ENCODE data around the gene ABI2. TPM values are rescaled to one million over a fixed set of nuclear protein-coding genes. Genes with fewer than 3 reads are reported as not detected.
"Not testable (repeated sequence)": the region's sequence is repeated elsewhere in the genome, so short reads cannot be mapped to it uniquely, and the experiment has no call there.

The ABI2 gene
- polyA plus RNA-seq, 1 of the 3 experiments (the other 2 are of a cell fraction): 51.5 TPM

- TF ChIP-seq, protein P1, sequence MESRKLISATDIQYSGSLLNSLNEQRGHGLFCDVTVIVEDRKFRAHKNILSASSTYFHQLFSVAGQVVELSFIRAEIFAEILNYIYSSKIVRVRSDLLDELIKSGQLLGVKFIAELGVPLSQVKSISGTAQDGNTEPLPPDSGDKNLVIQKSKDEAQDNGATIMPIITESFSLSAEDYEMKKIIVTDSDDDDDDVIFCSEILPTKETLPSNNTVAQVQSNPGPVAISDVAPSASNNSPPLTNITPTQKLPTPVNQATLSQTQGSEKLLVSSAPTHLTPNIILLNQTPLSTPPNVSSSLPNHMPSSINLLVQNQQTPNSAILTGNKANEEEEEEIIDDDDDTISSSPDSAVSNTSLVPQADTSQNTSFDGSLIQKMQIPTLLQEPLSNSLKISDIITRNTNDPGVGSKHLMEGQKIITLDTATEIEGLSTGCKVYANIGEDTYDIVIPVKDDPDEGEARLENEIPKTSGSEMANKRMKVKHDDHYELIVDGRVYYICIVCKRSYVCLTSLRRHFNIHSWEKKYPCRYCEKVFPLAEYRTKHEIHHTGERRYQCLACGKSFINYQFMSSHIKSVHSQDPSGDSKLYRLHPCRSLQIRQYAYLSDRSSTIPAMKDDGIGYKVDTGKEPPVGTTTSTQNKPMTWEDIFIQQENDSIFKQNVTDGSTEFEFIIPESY (IDR thresholded peaks at IDR 0.05; ENCODE audit: borderline replicate concordance, low read depth): no peak
- TF ChIP-seq TCF12 (IDR thresholded peaks at IDR 0.05) (peak; percentile 34), FOXJ3 (CRISPR knock-in tag; IDR thresholded peaks at IDR 0.05) (no peak)
Observed at GRCh38 chr2:203340791-203341487, 12.7 kb downstream of the ABI2 start (continued).

GRCh38 chr2:203341741-203342310, 13.6 kb downstream of the ABI2 start:
- no peaks in the 10 kb centered on the region for H3K9me3 ChIP-seq
- no peak overlapping the region for H3K4me3 ChIP-seq (ENCODE audit: low read depth in 2 of 2, low read length in 1 of 2)
- peaks cover 21% of the 10 kb centered on the region for H3F3A ChIP-seq (replicated peaks; ENCODE audit: insufficient read depth)
- 53% methylated on average over 2 of the region's 2 CpGs for WGBS (ENCODE audit: low lambda C conversion rate)
- CTCF ChIA-PET: no interaction called here
- no peaks in the 10 kb centered on the region for H3K27me3 ChIP-seq (ENCODE audit: insufficient read depth)
- H3K36me3 ChIP-seq (replicated peaks in 1 of 2; ENCODE audit: control insufficient read depth in 1 of 2, insufficient read depth in 2 of 2, low read length in 1 of 2): peaks cover 0 to 44% of the 10 kb centered on the region in 2 experiments
- H3K9me2 ChIP-seq: no peaks in the 10 kb centered on the region
- no peak overlapping the region for H3K9ac ChIP-seq
- H4K20me1 ChIP-seq (ENCODE audit: insufficient read depth): peaks cover 52% of the 10 kb centered on the region
- H3K27ac ChIP-seq (ENCODE audit: low read depth in 2 of 2, low read length in 1 of 2): peak overlapping the region in 1 of 2 experiments; percentile 47; a peak in 1 of 4 replicates
- H2AFZ ChIP-seq (ENCODE audit: low read depth): no peak overlapping the region
- peak overlapping the region; percentile 12; the same call in 1 of the 2 replicates for H3K4me2 ChIP-seq
- H3K79me2 ChIP-seq (ENCODE audit: insufficient read depth): peaks cover 98% of the 10 kb centered on the region
- POLR2A ChIA-PET: interaction anchor here (0.6 kb wide), 1 partner anchor 101 kb away, joined by 3 read pairs; no protein-coding TSS in a partner anchor
- TF ChIP-seq PBX3 (IDR thresholded peaks at IDR 0.05): no peak
- TF ChIP-seq POLR2AphosphoS5 (IDR thresholded peaks at IDR 0.05; ENCODE audit: low read depth, low read length): no peak
- no peak for TF ChIP-seq NRF1 (IDR thresholded peaks at IDR 0.05; ENCODE audit: low read depth, low read length)
- DNase-seq: no peak
- H3K4me1 ChIP-seq (ENCODE audit: control insufficient read depth in 1 of 2, insufficient read depth in 2 of 2, low read depth in 1 of 2, low read length in 1 of 2): peaks cover 0 to 16% of the 10 kb centered on the region in 2 experiments; a peak in 2 of 4 replicates

DNA sequence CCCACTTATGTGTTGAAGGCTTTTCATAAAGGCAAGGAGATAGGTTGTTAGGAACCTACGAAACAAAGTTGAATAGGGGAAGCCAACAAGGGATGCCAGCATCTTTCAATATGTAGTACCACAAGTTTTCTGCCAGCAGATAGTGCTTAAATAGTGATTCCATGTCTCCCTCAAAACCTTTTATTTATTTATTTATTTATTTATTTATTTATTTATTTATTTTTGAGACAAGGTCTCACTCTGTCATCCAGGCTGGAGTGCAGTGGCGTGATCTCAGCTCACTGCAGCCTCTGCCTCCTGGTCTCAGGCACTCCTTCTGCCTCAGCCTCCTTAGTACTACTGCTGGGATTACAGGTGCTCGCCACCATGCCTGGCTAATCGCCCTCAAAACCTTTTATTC, 14.2 kb downstream of the ABI2 start:
- DNase-seq; H3K27me3 ChIP-seq (ENCODE audit: insufficient read depth); H2AFZ ChIP-seq (ENCODE audit: low read depth); H3K4me3 ChIP-seq (ENCODE audit: low read depth in 2 of 2, low read length in 1 of 2); CTCF ChIA-PET; H3K9me2 ChIP-seq; H3K9ac ChIP-seq; H3K9me3 ChIP-seq: not testable (repeated sequence)
- peaks cover 98% of the 10 kb centered on the region for H3K79me2 ChIP-seq (ENCODE audit: insufficient read depth)
- peak overlapping the region in 1 of 2 experiments; percentile 47; a peak in 1 of 4 replicates for H3K27ac ChIP-seq (ENCODE audit: low read depth in 2 of 2, low read length in 1 of 2)
- peaks cover 0 to 16% of the 10 kb centered on the region in 2 experiments; a peak in 2 of 4 replicates for H3K4me1 ChIP-seq (ENCODE audit: control insufficient read depth in 1 of 2, insufficient read depth in 2 of 2, low read depth in 1 of 2, low read length in 1 of 2)
- WGBS (ENCODE audit: low lambda C conversion rate): 97% methylated on average over 4 of the region's 4 CpGs
- H3K36me3 ChIP-seq (replicated peaks in 1 of 2; ENCODE audit: control insufficient read depth in 1 of 2, insufficient read depth in 2 of 2, low read length in 1 of 2): peaks cover 0 to 38% of the 10 kb centered on the region in 2 experiments
- POLR2A ChIA-PET: interaction anchor here (0.6 kb wide), 1 partner anchor 100 kb away, joined by 3 read pairs; no protein-coding TSS in a partner anchor
- H3F3A ChIP-seq (replicated peaks; ENCODE audit: insufficient read depth): peaks cover 21% of the 10 kb centered on the region
- peaks cover 52% of the 10 kb centered on the region for H4K20me1 ChIP-seq (ENCODE audit: insufficient read depth)
- H3K4me2 ChIP-seq: 0 out of 2 replicates have a peak overlapping the region, but pooled peaks have one; percentile 12
